GM12801 (cell line): Measurements from ENCODE around the gene OLFM4.

Source experiments
- CTCF ChIP-seq: IDR thresholded peaks from one replicate; pipeline ENCODE4 v1.5.1; 2011; ENCODE audit warnings: control low read depth; ENCODE audit not compliant: insufficient read length; ENCODE audit errors: extremely low read depth

The OLFM4 gene

GRCh38 chr13:53092931-53093330 is 64.3 kb downstream of the OLFM4 start:
- no peak for TF ChIP-seq CTCF

GRCh38 chr13:53098455-53098854 is 69.8 kb downstream of the OLFM4 start:
- TF ChIP-seq CTCF = no peak

- TF ChIP-seq CTCF = no peak
These were observed 71.9 kb downstream of the OLFM4 start for GRCh38 chr13:53100394-53101063.
